ENCODE measurements around the gene ACAP2.
"Not testable (repeated sequence)": the region's sequence is repeated elsewhere in the genome, so short reads cannot be mapped to it uniquely, and the experiment has no call there.

ACAP2 gene, protein sequence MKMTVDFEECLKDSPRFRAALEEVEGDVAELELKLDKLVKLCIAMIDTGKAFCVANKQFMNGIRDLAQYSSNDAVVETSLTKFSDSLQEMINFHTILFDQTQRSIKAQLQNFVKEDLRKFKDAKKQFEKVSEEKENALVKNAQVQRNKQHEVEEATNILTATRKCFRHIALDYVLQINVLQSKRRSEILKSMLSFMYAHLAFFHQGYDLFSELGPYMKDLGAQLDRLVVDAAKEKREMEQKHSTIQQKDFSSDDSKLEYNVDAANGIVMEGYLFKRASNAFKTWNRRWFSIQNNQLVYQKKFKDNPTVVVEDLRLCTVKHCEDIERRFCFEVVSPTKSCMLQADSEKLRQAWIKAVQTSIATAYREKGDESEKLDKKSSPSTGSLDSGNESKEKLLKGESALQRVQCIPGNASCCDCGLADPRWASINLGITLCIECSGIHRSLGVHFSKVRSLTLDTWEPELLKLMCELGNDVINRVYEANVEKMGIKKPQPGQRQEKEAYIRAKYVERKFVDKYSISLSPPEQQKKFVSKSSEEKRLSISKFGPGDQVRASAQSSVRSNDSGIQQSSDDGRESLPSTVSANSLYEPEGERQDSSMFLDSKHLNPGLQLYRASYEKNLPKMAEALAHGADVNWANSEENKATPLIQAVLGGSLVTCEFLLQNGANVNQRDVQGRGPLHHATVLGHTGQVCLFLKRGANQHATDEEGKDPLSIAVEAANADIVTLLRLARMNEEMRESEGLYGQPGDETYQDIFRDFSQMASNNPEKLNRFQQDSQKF

GRCh38 chr3:195442573-195443390 is at the start of gene ACAP2:
Gene ACAP2, minus strand, starts transcription at chr3:195443020. Its CDS starts 173 bp downstream, at chr3:195442847.
- peak; percentile 100 for DNase-seq

DNA sequence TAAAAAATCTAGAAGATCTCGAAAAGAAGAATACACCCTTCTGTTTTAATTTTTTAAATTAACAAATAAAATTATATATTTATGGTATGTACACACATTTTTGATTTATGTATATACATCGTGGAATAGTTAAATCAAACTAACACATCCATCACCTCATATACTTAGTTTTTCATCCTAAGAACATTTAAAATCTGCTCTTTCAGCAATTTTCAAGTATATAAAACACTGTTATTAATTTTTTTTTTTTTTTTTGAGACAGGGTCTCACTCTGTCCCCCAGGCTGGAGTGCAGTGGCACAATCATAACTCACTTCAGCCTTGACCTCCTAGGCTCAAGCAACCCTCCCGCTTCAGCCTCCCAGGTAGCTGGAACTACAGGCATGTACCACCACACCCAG is 32.8 kb upstream of the ACAP2 start:
- no peak for DNase-seq

GRCh38 chr3:195475116-195475515 is 32.3 kb upstream of the ACAP2 start:
- not testable (repeated sequence) for DNase-seq

GRCh38 chr3:195468841-195469240 is 26.0 kb upstream of the ACAP2 start:
- DNase-seq = no peak

GRCh38 chr3:195468391-195468776 is 25.6 kb upstream of the ACAP2 start:
- DNase-seq = no peak

GRCh38 chr3:195467641-195468390 is 25.0 kb upstream of the ACAP2 start:
- DNase-seq = no peak

DNA sequence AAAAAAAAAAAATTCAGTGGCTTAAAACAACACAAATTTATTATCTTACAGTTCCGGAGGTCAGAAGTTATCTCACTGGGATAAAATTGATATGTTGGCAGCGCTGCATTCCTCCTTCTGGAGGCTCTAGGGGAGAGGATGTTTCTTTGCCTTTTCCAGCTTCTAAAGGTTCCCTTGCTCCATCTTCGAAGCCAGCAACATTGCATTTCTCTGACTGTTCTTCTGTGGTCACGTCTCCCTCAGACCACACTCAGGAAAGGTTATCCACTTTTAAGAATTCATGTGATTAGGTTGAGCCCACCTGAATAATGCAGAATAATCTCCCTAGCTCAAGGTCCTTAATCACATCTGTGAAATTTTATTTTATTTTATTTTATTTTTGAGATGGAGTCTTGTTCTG is 23.4 kb upstream of the ACAP2 start:
- DNase-seq = no peak

DNA sequence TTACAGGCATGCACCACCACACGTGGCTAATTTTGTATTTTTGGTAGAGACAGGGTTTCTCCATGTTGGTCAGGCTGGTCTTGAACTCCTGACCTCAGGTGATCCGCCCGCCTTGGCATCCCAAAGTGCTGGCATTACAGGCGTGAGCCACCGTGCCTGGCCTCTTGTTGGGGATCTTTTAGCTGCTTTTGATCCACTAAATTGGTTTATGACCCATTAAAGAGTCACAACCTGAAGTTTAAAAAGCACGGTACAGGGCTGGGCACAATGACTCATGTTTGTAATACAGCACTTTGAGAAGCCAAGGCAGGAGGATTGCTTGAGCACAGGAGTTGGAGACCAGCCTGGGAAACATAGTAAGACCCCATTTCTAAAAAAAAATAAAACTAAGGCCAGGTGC is 20.1 kb upstream of the ACAP2 start:
- DNase-seq = not testable (repeated sequence)

DNA sequence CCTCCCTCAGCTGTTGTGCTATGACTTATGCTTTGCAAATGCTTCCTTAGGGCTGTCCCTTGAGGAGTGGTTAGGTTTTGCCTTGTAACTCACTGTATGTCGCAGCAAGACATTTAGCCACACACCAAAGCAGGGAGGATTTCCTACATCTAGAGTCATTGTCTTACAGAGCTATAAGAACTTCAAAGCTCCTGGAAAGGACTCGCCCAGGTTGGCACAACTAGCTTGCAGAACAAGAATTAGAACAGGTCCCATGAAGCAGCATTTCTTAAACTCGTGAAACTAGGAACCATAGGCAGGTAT is 19.4 kb upstream of the ACAP2 start:
- no peak for DNase-seq

DNA sequence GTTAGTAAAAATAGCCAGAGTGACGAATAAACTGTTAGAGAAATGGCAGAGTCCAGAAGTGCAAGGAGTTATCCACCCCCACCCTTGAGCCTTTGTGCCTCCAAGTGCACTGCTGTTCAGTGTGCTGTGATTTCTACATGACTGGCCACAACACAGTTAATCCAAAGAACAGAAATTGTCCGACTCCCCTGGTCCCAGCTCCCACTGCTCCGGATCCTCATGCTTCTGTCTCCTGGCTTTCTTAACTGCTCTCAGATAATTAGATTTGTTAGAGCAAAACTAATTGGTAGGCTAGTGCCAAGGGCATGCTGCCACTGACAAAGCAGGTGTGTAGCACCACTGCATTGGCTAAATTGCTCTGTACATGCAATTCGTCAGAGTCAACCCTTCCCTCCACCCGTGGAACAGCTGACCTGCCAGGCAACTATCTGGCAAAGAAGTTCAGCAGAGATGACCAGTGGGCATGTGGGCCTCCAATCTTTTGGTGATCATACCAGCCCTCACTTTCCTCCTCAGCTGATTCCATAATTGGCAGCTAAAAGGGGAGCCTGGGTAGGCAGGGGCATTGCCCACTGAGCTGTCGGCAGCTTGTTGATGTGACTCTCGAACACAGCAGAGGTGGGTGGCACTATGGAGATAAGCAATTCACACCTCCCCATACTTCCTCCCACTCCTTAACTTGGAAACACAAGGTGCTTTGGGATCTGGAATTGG is 18.9 kb upstream of the ACAP2 start:
- DNase-seq = no peak

DNA sequence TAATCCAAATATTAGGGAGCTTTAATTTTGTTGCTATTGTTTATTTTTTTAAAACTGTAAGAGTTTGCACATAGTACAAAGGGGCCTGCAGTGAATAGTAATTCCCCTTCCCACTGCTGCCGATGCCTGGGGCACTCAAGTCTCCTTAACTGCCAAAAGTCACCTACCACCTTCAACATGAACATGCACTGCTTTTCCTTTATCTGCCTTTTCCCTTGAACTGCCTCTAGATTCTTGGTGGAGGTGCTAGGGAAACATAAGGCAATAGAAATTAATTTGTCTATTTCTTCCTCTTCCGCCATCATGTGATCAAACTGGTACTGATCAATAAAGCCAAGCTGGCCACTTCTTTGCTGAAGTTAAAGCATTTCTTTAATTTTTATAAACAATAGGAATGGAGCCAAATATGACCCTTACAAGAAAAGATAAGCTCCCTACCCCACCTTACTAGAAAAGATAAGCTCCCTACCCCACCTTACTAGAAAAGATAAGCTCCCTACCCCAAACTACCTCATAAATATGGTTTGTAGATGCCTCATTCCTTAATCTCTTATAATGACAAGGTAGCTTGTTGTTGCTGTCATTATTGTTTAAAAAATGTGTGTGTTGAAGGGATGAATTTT is 17.4 kb upstream of the ACAP2 start:
- no peak for DNase-seq

- DNase-seq = no peak
Measured at GRCh38 chr3:195458316-195458717, 15.5 kb upstream of the ACAP2 start.

DNA sequence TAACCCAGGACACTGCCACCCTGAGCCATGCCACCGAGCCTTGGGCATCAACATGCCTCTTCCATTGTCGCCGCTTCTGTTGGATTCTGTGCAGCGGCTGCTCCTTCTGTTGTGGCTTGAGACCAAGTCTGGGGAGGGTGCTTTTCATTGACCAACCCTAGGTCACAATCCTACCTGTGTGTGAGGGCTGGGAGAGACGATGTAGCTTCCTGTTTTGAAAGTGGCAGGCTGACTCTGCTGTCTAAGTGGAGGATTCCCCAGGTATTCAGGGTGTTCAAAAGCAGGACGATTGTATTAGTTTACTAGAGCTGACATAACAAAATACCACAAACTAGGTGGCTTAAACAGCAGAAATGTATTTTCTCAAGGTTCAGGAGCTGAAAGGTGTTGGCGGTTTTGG is 13.0 kb upstream of the ACAP2 start:
- no peak for DNase-seq

DNA sequence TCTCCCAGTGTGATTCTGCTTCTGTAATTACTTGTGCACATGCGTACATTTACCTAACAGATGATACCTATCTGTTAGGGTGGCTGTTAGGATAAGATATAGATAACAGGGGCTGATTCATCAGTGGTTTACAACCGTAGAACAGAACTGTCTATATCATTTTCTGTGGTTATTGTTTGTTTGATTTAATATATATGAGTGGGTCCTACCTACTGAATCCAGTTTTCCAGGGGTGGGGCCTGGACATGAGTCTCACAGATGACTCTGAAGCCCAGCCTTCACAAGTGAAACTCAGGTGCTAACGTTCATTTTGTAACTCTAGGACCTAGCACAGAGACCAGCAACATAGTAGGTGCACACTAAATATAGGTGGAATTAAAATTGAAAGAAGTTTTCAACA is 10.4 kb upstream of the ACAP2 start:
- no peak for DNase-seq

DNA sequence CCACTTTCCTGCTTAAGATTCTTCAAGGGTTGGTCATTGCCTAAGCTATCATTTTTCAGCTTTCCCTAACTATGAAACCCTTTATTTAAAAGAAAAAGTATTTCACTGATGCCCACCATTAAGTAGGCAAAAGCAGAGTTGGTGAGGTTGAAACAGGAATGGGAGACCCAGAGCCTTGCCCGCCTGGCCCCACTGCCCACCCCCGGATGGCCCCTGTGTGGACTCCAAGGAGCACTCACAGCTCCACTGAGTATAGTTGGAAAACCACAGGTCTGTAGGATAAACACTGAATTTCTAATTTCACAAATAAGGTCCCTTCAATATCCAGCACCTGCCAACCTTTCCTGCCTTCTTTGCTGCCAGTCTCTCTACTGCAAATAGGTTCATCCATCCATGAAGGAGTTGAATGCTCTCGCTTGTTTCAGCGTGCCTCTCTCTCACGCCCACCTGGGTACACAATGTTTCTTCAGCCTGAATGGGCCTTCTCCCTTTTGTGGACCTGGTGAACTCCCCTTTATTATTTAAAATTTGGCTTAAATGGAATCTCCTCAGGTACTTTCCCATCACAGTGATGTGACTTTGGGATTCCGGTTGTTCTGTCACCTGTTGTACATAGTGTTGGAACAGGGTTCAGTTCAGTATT is 8.7 kb upstream of the ACAP2 start:
- peak; percentile 99 for DNase-seq

- peak; percentile 41 for DNase-seq
Measured at GRCh38 chr3:195450731-195451229, 8.0 kb upstream of the ACAP2 start.

GRCh38 chr3:195448205-195448875 is 5.5 kb upstream of the ACAP2 start:
- no peak for DNase-seq

GRCh38 chr3:195447201-195447600 is 4.4 kb upstream of the ACAP2 start:
- no peak for DNase-seq

- DNase-seq = peak; percentile 66
Measured at GRCh38 chr3:195446359-195446758, 3.5 kb upstream of the ACAP2 start.

- no peak for DNase-seq
Measured at GRCh38 chr3:195445885-195446284, 3.1 kb upstream of the ACAP2 start.
